Fibroblast of skin of back (primary cell): ENCODE data around the gene SIKE1. TPM values are rescaled to one million over a fixed set of nuclear protein-coding genes. Genes with fewer than 3 reads are reported as not detected.
"Not testable (repeated sequence)": the region's sequence is repeated elsewhere in the genome, so short reads cannot be mapped to it uniquely, and the experiment has no call there.

Experiments used
- DNase-seq: peaks from one replicate; pipeline ENCODE4 v3.0.0-alpha.2; 2013
- polyA plus RNA-seq, 2 experiments: library from polyadenylated mRNA; unstranded; fragments of 120-200 nt; gene quantifications; one replicate each; pipeline ENCODE4 v1.2.1, GENCODE V29; 2013; ENCODE audit not compliant: insufficient read length in 2 of 2

SIKE1 gene
- 25.7 TPM for polyA plus RNA-seq (2013, experiment 1 of 2; ENCODE audit: insufficient read length)
- 30.1 TPM for polyA plus RNA-seq (2013, experiment 2 of 2; ENCODE audit: insufficient read length)

- peak; percentile 92 for DNase-seq
Measured at GRCh38 chr1:114780344-114781226, at the start of gene SIKE1. TSS of gene SIKE1 (minus strand) at chr1:114780685. CDS start at chr1:114780607, 78 bp downstream.

GRCh38 chr1:114830075-114830474 lies 49.6 kb upstream of the SIKE1 start:
- DNase-seq = not testable (repeated sequence)

- peak; percentile 12 for DNase-seq
Measured at GRCh38 chr1:114828251-114828650, 47.8 kb upstream of the SIKE1 start.

GRCh38 chr1:114821978-114822377 lies 41.5 kb upstream of the SIKE1 start:
- no peak for DNase-seq

GRCh38 chr1:114820392-114820791 lies 39.9 kb upstream of the SIKE1 start:
- DNase-seq = no peak

- no peak for DNase-seq
Measured at GRCh38 chr1:114819869-114820268, 39.4 kb upstream of the SIKE1 start.

GRCh38 chr1:114804449-114804848 lies 24.0 kb upstream of the SIKE1 start:
- DNase-seq = not testable (repeated sequence)

- no peak for DNase-seq
Measured at GRCh38 chr1:114803001-114803400, 22.5 kb upstream of the SIKE1 start.

GRCh38 chr1:114794038-114794437 lies 13.6 kb upstream of the SIKE1 start:
- no peak for DNase-seq

GRCh38 chr1:114790581-114790980 lies 10.1 kb upstream of the SIKE1 start:
- not testable (repeated sequence) for DNase-seq

GRCh38 chr1:114786440-114786839 lies 6.0 kb upstream of the SIKE1 start:
- DNase-seq = not testable (repeated sequence)

GRCh38 chr1:114782476-114782875 lies 2.0 kb upstream of the SIKE1 start:
- DNase-seq = no peak

- DNase-seq = no peak
Measured at GRCh38 chr1:114779722-114780121, 763 bp downstream of the SIKE1 start.

GRCh38 chr1:114776726-114777125 lies 3.8 kb downstream of the SIKE1 start:
- DNase-seq = not testable (repeated sequence)

GRCh38 chr1:114771992-114772391 lies 8.5 kb downstream of the SIKE1 start:
- no peak for DNase-seq

GRCh38 chr1:114770989-114771388 lies 9.5 kb downstream of the SIKE1 start:
- no peak for DNase-seq

- DNase-seq = no peak
Measured at GRCh38 chr1:114764689-114765088, 15.8 kb downstream of the SIKE1 start.

GRCh38 chr1:114758256-114758832 lies 22.1 kb downstream of the SIKE1 start:
- peak; percentile 27 for DNase-seq

- DNase-seq = peak; percentile 98
Measured at GRCh38 chr1:114757455-114758255, 22.8 kb downstream of the SIKE1 start, which contains the start of gene CSDE1. TSS of gene CSDE1 (minus strand) at chr1:114757984. CDS start at chr1:114739890, 18,094 bp downstream.

GRCh38 chr1:114756949-114757454 lies 23.5 kb downstream of the SIKE1 start:
- peak; percentile 50 for DNase-seq

GRCh38 chr1:114756009-114756892 lies 24.2 kb downstream of the SIKE1 start:
- no peak for DNase-seq
